Measurements from ENCODE around the gene SLC7A14. TPM values are rescaled to one million over a fixed set of nuclear protein-coding genes. Genes with fewer than 3 reads are reported as not detected.
A peak's percentile ranks its signal among the peaks of the same experiment; 100 is the strongest.

SLC7A14 gene
- total and polyA plus RNA-seq, 2 of the 4 experiments (the other 2 are of a cell fraction), result 2.7 to 6.8 TPM

DNA sequence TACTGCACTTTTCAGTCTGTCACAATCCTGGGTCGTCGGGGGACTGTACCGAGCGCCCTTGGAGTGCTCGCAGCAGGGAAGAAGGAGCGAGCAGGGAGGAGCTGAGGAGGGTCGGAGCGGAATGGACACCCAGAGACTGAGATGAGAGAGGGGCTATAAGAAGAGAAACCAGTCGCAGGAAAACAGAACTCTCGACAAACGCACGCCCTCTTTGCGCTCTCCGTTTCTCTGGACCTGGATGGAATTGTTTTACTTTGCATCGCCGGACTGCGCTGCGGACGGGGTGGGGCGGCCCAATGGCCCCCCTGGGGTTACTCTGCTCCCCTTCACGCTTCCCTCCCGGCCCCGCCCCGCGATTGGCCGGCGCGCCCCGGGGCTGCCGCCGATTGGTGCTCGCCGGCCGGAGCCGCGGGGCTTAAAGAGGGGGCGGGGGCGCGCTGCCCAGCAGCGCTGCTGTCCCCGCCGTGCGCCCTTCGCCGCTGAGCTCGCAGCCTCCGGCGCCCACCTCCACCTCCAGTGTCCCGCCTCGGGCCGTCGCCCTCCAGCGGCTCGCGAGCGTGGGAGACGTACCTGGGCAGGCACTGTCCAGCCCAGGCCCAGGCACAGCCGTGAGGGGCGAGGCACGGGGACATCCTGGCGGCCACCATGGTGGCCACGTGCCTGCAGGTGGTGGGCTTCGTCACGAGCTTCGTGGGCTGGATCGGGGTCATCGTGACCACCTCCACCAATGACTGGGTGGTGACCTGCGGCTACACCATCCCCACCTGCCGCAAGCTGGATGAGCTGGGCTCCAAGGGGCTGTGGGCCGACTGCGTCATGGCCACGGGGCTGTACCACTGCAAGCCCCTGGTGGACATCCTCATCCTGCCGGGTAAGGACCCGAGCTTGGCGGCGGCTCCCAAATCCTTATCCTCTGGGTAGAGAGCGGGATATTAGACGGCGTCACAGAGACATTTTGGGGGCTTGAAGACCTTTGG is 167.2 kb downstream of the SLC7A14 start, which contains the start of gene CLDN11 (continued):
- TF ChIP-seq MAFK (IDR thresholded peaks at IDR 0.05; ENCODE audit: low read depth, low read length) (no peak), BHLHE40 (IDR thresholded peaks at IDR 0.05; ENCODE audit: low read depth, low read length) (no peak), MAZ (IDR thresholded peaks at IDR 0.05; ENCODE audit: borderline replicate concordance, low read depth, low read length) (peak; percentile 69; the same call in 1 of the 2 replicates), NFE2L2 (IDR thresholded peaks at IDR 0.05; ENCODE audit: low read depth, low read length) (no peak), POLR2A (IDR thresholded peaks at IDR 0.05; ENCODE audit: low read depth, low read length) (0 out of 2 replicates have a peak, but pooled peaks have one; percentile 34)

Measured in IMR-90 (cell line).